Measurements from ENCODE around the gene PRPH2.

The PRPH2 gene

Small RNA genes lying within 50 kb of the gene (small RNA-seq; reads per million reads assigned to genes)
- 0 reads per million in 2 experiments for gene RNU6-890P

Measured in SK-N-DZ (cell line).